Lower leg skin (tissue), 4 donors: ENCODE results near the gene OTULIN. TPM values are rescaled to one million over a fixed set of nuclear protein-coding genes. Genes with fewer than 3 reads are reported as not detected.

Source experiments
- DNase-seq, 2 donors: peaks; one replicate each; pipeline ENCODE4 v3.0.0-alpha.2; 2019; ENCODE audit warnings: low spot score in 2 of 2
- H3K4me3 ChIP-seq: fragments of 200-600 bp; sonication (generic); 2 replicates; pipeline ENCODE4 v1.5.1; 2017; ENCODE audit warnings: mild to moderate bottlenecking, low read depth; ENCODE audit not compliant: poor library complexity, severe bottlenecking
- POLR2A ChIP-seq, 2 donors: fragments of 450-650 bp; IDR thresholded peaks; one replicate each; pipeline ENCODE4 v1.6.1; 2016 to 2017; ENCODE audit warnings: antibody characterized with exemption in 2 of 2, mild to moderate bottlenecking in 1 of 2, moderate library complexity in 1 of 2
- WGBS, 2 donors: methylation state at CpG; one replicate each; pipeline ENCODE4 v1.1.5; 2018; 5-methylcytosine and 5-hydroxymethylcytosine counted together
- intact Hi-C: fragments of 100-400 bp; cut with DNase I; formaldehyde crosslinking; loops from one replicate; pipeline ENCODE4 v1.15.0; 2023; ENCODE audit warnings: low total_unique reads
- total RNA-seq, 4 donors: library from RNA; depleted of rRNA; stranded (reverse); fragments of >200 nt; gene quantifications; one replicate each; pipeline ENCODE4 v1.1.0, GENCODE V29; 2016
- TF ChIP-seq, protein P1 (sequence below), 3 donors: fragments of 450-650 bp; IDR thresholded peaks; one replicate each; pipeline ENCODE4 v1.5.1; 2016; ENCODE audit warnings: antibody characterized with exemption in 3 of 3, mild to moderate bottlenecking in 3 of 3, moderate library complexity in 2 of 3

The OTULIN gene
- total RNA-seq, 4 donors from 2014 or later, result 52.4 to 131 (median 82.1) TPM

- TF ChIP-seq POLR2A (IDR thresholded peaks at IDR 0.05), result no peak
- TF ChIP-seq, protein P1, sequence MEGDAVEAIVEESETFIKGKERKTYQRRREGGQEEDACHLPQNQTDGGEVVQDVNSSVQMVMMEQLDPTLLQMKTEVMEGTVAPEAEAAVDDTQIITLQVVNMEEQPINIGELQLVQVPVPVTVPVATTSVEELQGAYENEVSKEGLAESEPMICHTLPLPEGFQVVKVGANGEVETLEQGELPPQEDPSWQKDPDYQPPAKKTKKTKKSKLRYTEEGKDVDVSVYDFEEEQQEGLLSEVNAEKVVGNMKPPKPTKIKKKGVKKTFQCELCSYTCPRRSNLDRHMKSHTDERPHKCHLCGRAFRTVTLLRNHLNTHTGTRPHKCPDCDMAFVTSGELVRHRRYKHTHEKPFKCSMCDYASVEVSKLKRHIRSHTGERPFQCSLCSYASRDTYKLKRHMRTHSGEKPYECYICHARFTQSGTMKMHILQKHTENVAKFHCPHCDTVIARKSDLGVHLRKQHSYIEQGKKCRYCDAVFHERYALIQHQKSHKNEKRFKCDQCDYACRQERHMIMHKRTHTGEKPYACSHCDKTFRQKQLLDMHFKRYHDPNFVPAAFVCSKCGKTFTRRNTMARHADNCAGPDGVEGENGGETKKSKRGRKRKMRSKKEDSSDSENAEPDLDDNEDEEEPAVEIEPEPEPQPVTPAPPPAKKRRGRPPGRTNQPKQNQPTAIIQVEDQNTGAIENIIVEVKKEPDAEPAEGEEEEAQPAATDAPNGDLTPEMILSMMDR (IDR thresholded peaks at IDR 0.05), result no peak
- WGBS, 2 donors, result 95 to 96% methylated on average over 11 to 14 of the region's 14 CpGs
- DNase-seq, result no peak
- intact Hi-C loops, result no loop called here
- no peak overlapping the region for H3K4me3 ChIP-seq
These were observed 81.2 kb downstream of the OTULIN start for GRCh38 chr5:14745753-14746152.

DNA sequence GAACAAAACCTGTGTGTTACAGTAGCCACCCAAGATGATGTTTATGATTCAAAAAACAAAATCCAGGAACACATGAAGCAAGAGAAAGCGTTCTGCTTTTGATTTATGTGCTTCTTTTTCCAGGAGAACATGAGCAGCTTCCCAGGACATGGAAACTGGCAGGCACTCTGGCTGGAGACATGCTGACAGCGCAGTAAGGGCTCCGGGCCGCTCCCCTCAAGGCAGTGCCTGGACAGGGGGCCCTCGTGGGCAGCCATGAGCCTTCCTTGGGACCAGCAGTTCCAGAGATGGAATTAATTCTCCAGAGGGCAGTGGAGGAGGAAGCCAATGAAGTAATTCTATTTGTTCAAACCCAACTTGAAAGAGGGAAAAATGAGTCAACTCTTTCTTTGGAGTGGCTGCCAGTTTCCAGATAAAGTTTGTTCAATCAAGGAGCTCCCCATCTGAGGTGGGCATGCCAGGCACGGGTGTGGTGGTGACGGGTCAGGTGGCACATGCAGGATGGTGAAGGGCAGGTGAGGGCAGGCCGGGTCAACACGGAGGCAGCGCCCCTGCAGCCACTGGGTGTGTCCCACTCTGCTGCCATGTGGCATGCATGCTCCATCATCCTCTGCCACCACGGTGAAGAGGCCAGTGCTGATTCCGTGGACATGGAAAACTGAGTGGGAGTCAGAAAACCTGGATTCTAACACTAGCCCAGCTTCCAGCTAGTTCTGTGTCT, 83.8 kb downstream of the OTULIN start:
- no peak for DNase-seq
- no peak for TF ChIP-seq POLR2A (IDR thresholded peaks at IDR 0.05)
- TF ChIP-seq, protein P1 (IDR thresholded peaks at IDR 0.05), result no peak
- intact Hi-C loops, result no loop called here
- WGBS, 2 donors, result 51 to 63% methylated on average over 11 to 12 of the region's 12 CpGs
- no peak overlapping the region for H3K4me3 ChIP-seq

Other genes starting within 250 kb of the OTULIN start
- gene OTULINL, start 82.9 kb upstream of the OTULIN start, total RNA-seq, result 10 to 100 TPM in 1 of 4 donors, 1 to 10 TPM in 3; 1.6 to 10.9 (median 2.1) TPM
- 10 to 100 TPM; 44.0 to 84.8 (median 67.9) TPM for gene ANKH, start 207.1 kb downstream of the OTULIN start, total RNA-seq